IMR-90 (cell line): ENCODE data around the gene NDNF. TPM values are rescaled to one million over a fixed set of nuclear protein-coding genes. Genes with fewer than 3 reads are reported as not detected.

Experiments
- ATAC-seq: fragments of 200-7000 bp; cut with Tn5 transposase; 2 replicates; pipeline ENCODE4 v1.9.1; 2020; ENCODE audit warnings: low read depth, mild to moderate bottlenecking, moderate library complexity
- BruUV-seq: library from RNA; stranded (reverse); fragments of 400-500 nt; replicated peaks from 2 replicates; lab custom pipeline; 2021; lab: Mats Ljungman, UMichigan
- CTCF ChIA-PET: fragments of 300-600 bp; formaldehyde crosslinking; extraction: SDS; loops from one replicate; lab custom pipeline; 2021; ENCODE audit warnings: antibody characterized with exemption; lab: Yijun Ruan, JAX
- POLR2A ChIA-PET: fragments of 300-600 bp; sonication (Branson Sonifier 250); formaldehyde crosslinking; loops from one replicate; lab custom pipeline; 2022; ENCODE audit warnings: antibody characterized with exemption; ENCODE audit not compliant: unreplicated experiment; lab: Charles Lee
- DNase-seq: peaks from one replicate; pipeline ENCODE4 v3.0.0; 2013
- H2AFZ ChIP-seq: replicated peaks from 2 replicates; pipeline ENCODE3; 2013; ENCODE audit warnings: low read length, mild to moderate bottlenecking; ENCODE audit not compliant: poor library complexity
- H2AK5ac ChIP-seq: 2 replicates; pipeline ENCODE4 v1.6.1; 2013; ENCODE audit warnings: low read depth, low read length, inconsistent platforms
- H2AK9ac ChIP-seq: replicated peaks from 2 replicates; pipeline ENCODE3; 2013; ENCODE audit warnings: mild to moderate bottlenecking, low read depth, low read length, moderate library complexity; ENCODE audit not compliant: poor library complexity
- H2BK120ac ChIP-seq: 2 replicates; pipeline ENCODE4 v1.6.1; 2013; ENCODE audit warnings: low read depth, low read length, inconsistent platforms
- H2BK15ac ChIP-seq: 3 replicates; pipeline ENCODE4 v1.6.1; 2013; ENCODE audit warnings: low read depth, low read length, inconsistent platforms
- H2BK20ac ChIP-seq: 2 replicates; pipeline ENCODE4 v1.6.1; 2013; ENCODE audit warnings: low read depth, mild to moderate bottlenecking, inconsistent platforms, low read length, moderate library complexity
- H2BK5ac ChIP-seq: 2 replicates; pipeline ENCODE4 v1.6.1; 2013; ENCODE audit warnings: mild to moderate bottlenecking, low read depth, low read length, inconsistent platforms; ENCODE audit not compliant: poor library complexity, severe bottlenecking
- H3K14ac ChIP-seq: replicated peaks from 2 replicates; pipeline ENCODE4 v1.6.1; 2013; ENCODE audit warnings: low read depth, low read length, inconsistent platforms
- H3K18ac ChIP-seq: 2 replicates; pipeline ENCODE4 v1.6.1; 2013; ENCODE audit warnings: low read depth, low read length, control low read depth
- H3K23ac ChIP-seq: 2 replicates; pipeline ENCODE4 v1.6.1; 2013; ENCODE audit warnings: low read depth, low read length, inconsistent platforms
- H3K27ac ChIP-seq: 2 replicates; pipeline ENCODE4 v1.5.1; 2013; ENCODE audit warnings: mild to moderate bottlenecking, control low read depth, low read length; ENCODE audit not compliant: insufficient read depth
- H3K27me3 ChIP-seq: 2 replicates; pipeline ENCODE4 v1.6.1; 2013; ENCODE audit warnings: low read length; ENCODE audit not compliant: control insufficient read depth, insufficient read depth
- H3K36me3 ChIP-seq: 2 replicates; pipeline ENCODE4 v1.6.1; 2013; ENCODE audit warnings: low read length, mixed read lengths; ENCODE audit not compliant: control insufficient read depth, insufficient read depth
- H3K4ac ChIP-seq: 2 replicates; pipeline ENCODE4 v1.6.1; 2013; ENCODE audit warnings: low read depth, low read length, inconsistent platforms
- H3K4me1 ChIP-seq: 2 replicates; pipeline ENCODE4 v1.6.1; 2013; ENCODE audit warnings: low read length, mixed read lengths; ENCODE audit not compliant: control insufficient read depth, insufficient read depth
- H3K4me2 ChIP-seq: 2 replicates; pipeline ENCODE4 v1.6.1; 2013; ENCODE audit warnings: low read depth, mild to moderate bottlenecking, control low read depth, low read length, moderate library complexity
- H3K4me3 ChIP-seq: 2 replicates; pipeline ENCODE4 v1.5.1; 2013; ENCODE audit warnings: low read depth, mild to moderate bottlenecking, control low read depth, low read length, moderate library complexity; ENCODE audit not compliant: insufficient read depth
- H3K56ac ChIP-seq: 2 replicates; pipeline ENCODE4 v1.6.1; 2013; ENCODE audit warnings: low read length, inconsistent platforms; ENCODE audit not compliant: insufficient read depth; ENCODE audit errors: extremely low read depth
- H3K79me1 ChIP-seq, 2 experiments: 2 replicates each; pipeline ENCODE4 v1.6.1; 2013; ENCODE audit warnings: low read length in 2 of 2, inconsistent platforms in 1 of 2, low read depth in 1 of 2
- H3K9ac ChIP-seq: 2 replicates; pipeline ENCODE4 v1.6.1; 2013; ENCODE audit warnings: low read depth, low read length, control low read depth
- H3K9me1 ChIP-seq: 2 replicates; pipeline ENCODE4 v1.6.1; 2013; ENCODE audit warnings: low read length, inconsistent platforms; ENCODE audit not compliant: insufficient read depth
- H3K9me3 ChIP-seq: 2 replicates; pipeline ENCODE4 v1.6.1; 2013; ENCODE audit warnings: low read length; ENCODE audit not compliant: control insufficient read depth, insufficient read depth
- H4K20me1 ChIP-seq: 2 replicates; pipeline ENCODE4 v1.6.1; 2013; ENCODE audit warnings: low read length, inconsistent platforms; ENCODE audit not compliant: insufficient read depth
- H4K5ac ChIP-seq: 2 replicates; pipeline ENCODE4 v1.6.1; 2013; ENCODE audit warnings: mild to moderate bottlenecking, low read depth, low read length, control low read depth
- H4K8ac ChIP-seq, 2 experiments: 2 replicates each; pipeline ENCODE4 v1.6.1; 2013; ENCODE audit warnings: low read depth in 2 of 2, low read length in 2 of 2, control low read depth in 1 of 2, inconsistent platforms in 1 of 2
- H4K91ac ChIP-seq: 2 replicates; pipeline ENCODE4 v1.6.1; 2013; ENCODE audit warnings: low read depth, low read length, inconsistent platforms; ENCODE audit not compliant: insufficient read depth
- FOS ChIP-seq: fragments of 150-350 bp; IDR thresholded peaks from 2 replicates; pipeline ENCODE4 v1.6.1; 2016; ENCODE audit warnings: low read depth, low read length
- MAFK ChIP-seq: IDR thresholded peaks from 2 replicates; pipeline ENCODE4 v1.6.1; 2012; ENCODE audit warnings: low read depth, low read length, improper control_type of control experiment
- MAZ ChIP-seq: IDR thresholded peaks from 2 replicates; pipeline ENCODE4 v1.6.1; 2012; ENCODE audit warnings: low read depth, mild to moderate bottlenecking, low read length, improper control_type of control experiment, moderate library complexity, borderline replicate concordance
- MXI1 ChIP-seq: IDR thresholded peaks from 2 replicates; pipeline ENCODE4 v1.6.1; 2012; ENCODE audit warnings: low read depth, mild to moderate bottlenecking, low read length, moderate library complexity, borderline replicate concordance
- NFE2L2 ChIP-seq: fragments of 150-350 bp; IDR thresholded peaks from 2 replicates; pipeline ENCODE4 v1.6.1; 2016; ENCODE audit warnings: low read depth, mild to moderate bottlenecking, low read length
- RAD21 ChIP-seq: IDR thresholded peaks from 2 replicates; pipeline ENCODE4 v1.6.1; 2012; ENCODE audit warnings: low read length, improper control_type of control experiment
- RCOR1 ChIP-seq: IDR thresholded peaks from 2 replicates; pipeline ENCODE4 v1.6.1; 2012; ENCODE audit warnings: mild to moderate bottlenecking, low read length, improper control_type of control experiment; ENCODE audit not compliant: insufficient replicate concordance
- RFX5 ChIP-seq: IDR thresholded peaks from 2 replicates; pipeline ENCODE4 v1.8.0; 2012; ENCODE audit warnings: low read depth, mild to moderate bottlenecking, low read length, moderate library complexity
- SMC3 ChIP-seq: fragments of 150-350 bp; IDR thresholded peaks from 2 replicates; pipeline ENCODE4 v1.6.1; 2016; ENCODE audit warnings: low read depth, mild to moderate bottlenecking, antibody characterized with exemption, low read length, moderate library complexity
- WGBS, 2 experiments: methylation state at CpG; one replicate each; pipeline versions ENCODE4 v1.1.5 to v1.1.7; 2013; ENCODE audit warnings: missing lambda C conversion rate in 2 of 2; ENCODE audit not compliant: insufficient read length in 1 of 2; ENCODE audit errors: extremely low coverage in 2 of 2; 5-methylcytosine and 5-hydroxymethylcytosine counted together
- dilution Hi-C: fragments of 300-500 bp; cut with HindIII; formaldehyde crosslinking; loops from one replicate; pipeline ENCODE4 v1.14.3; 2018; ENCODE audit warnings: low sequenced_read_pairs; ENCODE audit not compliant: unreplicated experiment
- in situ Hi-C: fragments of 300-500 bp; cut with MboI; formaldehyde crosslinking; loops from 3 replicates; pipeline ENCODE4 v1.14.3; 2019; ENCODE audit warnings: low sequenced_read_pairs, inconsistent platforms, mixed read lengths
- intact Hi-C: fragments of 100-400 bp; cut with micrococcal nuclease; formaldehyde crosslinking; loops from 2 replicates; pipeline ENCODE4 v1.10.0; 2022
- polyA plus RNA-seq, 3 experiments: library from polyadenylated mRNA; depleted of rRNA; stranded (reverse); fragments of >200 nt; gene quantifications; 2 replicates each; pipeline ENCODE4 v1.2.3, GENCODE V29; 2012; ENCODE audit warnings: low replicate concordance in 1 of 3
- total RNA-seq: library from RNA; depleted of rRNA; stranded (reverse); fragments of >200 nt; gene quantifications from 2 replicates; pipeline ENCODE4 v1.2.3, GENCODE V29; 2012
- TF ChIP-seq, protein P1 (sequence below): fragments of 150-350 bp; IDR thresholded peaks from 2 replicates; pipeline ENCODE4 v1.6.1; 2017; ENCODE audit warnings: mild to moderate bottlenecking, antibody characterized with exemption, low read length, low read depth

NDNF gene
- total and polyA plus RNA-seq, 2 of the 4 experiments (the other 2 are of a cell fraction) = under 0.01 TPM; not detected in 1

DNA sequence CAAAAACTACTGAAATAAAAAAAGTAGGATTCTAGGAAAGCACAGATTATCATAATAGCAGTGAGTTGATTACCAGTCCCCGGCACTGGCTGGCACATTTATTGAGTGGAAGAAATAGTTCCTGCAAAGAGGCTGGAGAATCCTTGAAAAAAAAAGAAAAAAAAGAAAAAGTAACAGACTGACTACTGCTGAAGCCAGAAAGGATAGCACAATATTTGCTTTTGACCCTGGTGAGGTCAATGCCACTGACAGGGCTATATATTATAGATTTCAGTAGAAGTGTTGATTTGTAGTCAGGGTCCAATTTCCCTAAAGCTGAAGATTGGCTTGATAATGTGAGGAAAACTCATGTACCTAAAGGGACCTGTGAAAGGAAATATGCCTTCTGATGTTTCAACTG lies 64.7 kb downstream of the NDNF start:
- Histone ChIP-seq H3K36me3 (no peaks in the 10 kb centered on the region), H3K23ac (no peak overlapping the region), H4K5ac (no peak overlapping the region), H4K20me1 (no peaks in the 10 kb centered on the region), H3K56ac (no peak overlapping the region), H3K4me2 (no peak overlapping the region), H2AK5ac (no peak overlapping the region), H2AFZ (no peak overlapping the region), H2BK15ac (no peak overlapping the region), H3K4me1 (no peaks in the 10 kb centered on the region), H3K14ac (no peak overlapping the region), H4K8ac (no peak overlapping the region), H4K91ac (no peak overlapping the region), H3K27ac (no peak overlapping the region), H2BK20ac (no peak overlapping the region), H2BK120ac (no peak overlapping the region), H3K79me1 (no peaks in the 10 kb centered on the region), H3K4ac (no peak overlapping the region), H3K9me3 (no peaks in the 10 kb centered on the region), H2AK9ac (no peak overlapping the region), H3K9me1 (no peaks in the 10 kb centered on the region), H3K4me3 (no peak overlapping the region), H3K18ac (no peak overlapping the region), H2BK5ac (no peak overlapping the region), H3K27me3 (no peaks in the 10 kb centered on the region), H3K9ac (no peak overlapping the region)
- DNase-seq = no peak
- no CpG with 5 or more reads among the region's 1 CpG for WGBS, 2 experiments
- dilution Hi-C loops = no loop called here
- in situ Hi-C loops = no loop called here
- intact Hi-C loops = no loop called here
- TF ChIP-seq MXI1 (no peak), RFX5 (no peak), MAFK (no peak), MAZ (no peak), NFE2L2 (no peak), RCOR1 (no peak), SMC3 (no peak), RAD21 (no peak), FOS (no peak)
- TF ChIP-seq, protein P1, sequence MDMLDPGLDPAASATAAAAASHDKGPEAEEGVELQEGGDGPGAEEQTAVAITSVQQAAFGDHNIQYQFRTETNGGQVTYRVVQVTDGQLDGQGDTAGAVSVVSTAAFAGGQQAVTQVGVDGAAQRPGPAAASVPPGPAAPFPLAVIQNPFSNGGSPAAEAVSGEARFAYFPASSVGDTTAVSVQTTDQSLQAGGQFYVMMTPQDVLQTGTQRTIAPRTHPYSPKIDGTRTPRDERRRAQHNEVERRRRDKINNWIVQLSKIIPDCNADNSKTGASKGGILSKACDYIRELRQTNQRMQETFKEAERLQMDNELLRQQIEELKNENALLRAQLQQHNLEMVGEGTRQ = no peak
- POLR2A ChIA-PET = no interaction called here
- CTCF ChIA-PET = no interaction called here
- BruUV-seq = no TSS peak
- no peak for ATAC-seq
